Measurements from ENCODE around the gene SEPTIN7. TPM values are rescaled to one million over a fixed set of nuclear protein-coding genes. Genes with fewer than 3 reads are reported as not detected.

Gene SEPTIN7
- total RNA-seq, 1 experiment from 2014 or later, result 161 TPM

- TF ChIP-seq NFYB (CRISPR knock-in tag; conservative IDR thresholded peaks at IDR 0.05; ENCODE audit: low read depth) (no peak), ZBTB43 (CRISPR knock-in tag; IDR thresholded peaks at IDR 0.05) (no peak), ATF2 (CRISPR knock-in tag; IDR thresholded peaks at IDR 0.05; ENCODE audit: borderline replicate concordance, low read depth) (no peak), SMAD3 (CRISPR knock-in tag; IDR thresholded peaks at IDR 0.05; ENCODE audit: borderline replicate concordance) (no peak)
These were observed 19.6 kb upstream of the SEPTIN7 start (continued) for GRCh38 chr7:35781200-35781701.

- Mint-ChIP-seq H3K4me3 (no peak overlapping the region), H3K36me3 (no peaks in the 10 kb centered on the region), H3K27me3 (ENCODE audit: low read depth) (no peaks in the 10 kb centered on the region), H3K9me3 (no peaks in the 10 kb centered on the region), H3K27ac (no peak overlapping the region), H3K4me1 (no peaks in the 10 kb centered on the region)
- ChIA-PET CTCF (interaction anchor here (0.7 kb wide), 1 partner anchor 19 kb away, joined by 4 read pairs; the partner anchor contains the start of gene SEPTIN7), POLR2A (interaction anchor here (0.6 kb wide), 1 partner anchor 107 kb away, joined by 3 read pairs; no protein-coding TSS in a partner anchor)
- DNase-seq (ENCODE audit: low spot score) (no peak), ATAC-seq (no peak)
- no peak for TF ChIP-seq HMGA2 (CRISPR knock-in tag; IDR thresholded peaks at IDR 0.05)
- TF ChIP-seq ATF2 (CRISPR knock-in tag; IDR thresholded peaks at IDR 0.05; ENCODE audit: borderline replicate concordance, low read depth), result no peak
- TF ChIP-seq ZNF317 (CRISPR knock-in tag; IDR thresholded peaks at IDR 0.05; ENCODE audit: borderline replicate concordance, low read depth), result no peak
- TF ChIP-seq E2F1 (CRISPR knock-in tag; IDR thresholded peaks at IDR 0.05), result no peak
- no peak for TF ChIP-seq MXD4 (CRISPR knock-in tag; IDR thresholded peaks at IDR 0.05; ENCODE audit: borderline replicate concordance)
- no peak for TF ChIP-seq PREB (CRISPR knock-in tag; IDR thresholded peaks at IDR 0.05; ENCODE audit: borderline replicate concordance)
- TF ChIP-seq ERG (CRISPR knock-in tag; IDR thresholded peaks at IDR 0.05), result no peak
- TF ChIP-seq NFYB (CRISPR knock-in tag; conservative IDR thresholded peaks at IDR 0.05; ENCODE audit: low read depth), result no peak
These were observed 18.9 kb upstream of the SEPTIN7 start for GRCh38 chr7:35781767-35782515.

- ChIA-PET CTCF (no interaction called here), POLR2A (no interaction called here)
- Mint-ChIP-seq H3K27ac (no peak overlapping the region), H3K27me3 (ENCODE audit: low read depth) (no peaks in the 10 kb centered on the region), H3K4me3 (no peak overlapping the region), H3K9me3 (peaks cover 9% of the 10 kb centered on the region), H3K4me1 (peaks cover 7% of the 10 kb centered on the region), H3K36me3 (peaks cover 10% of the 10 kb centered on the region)
- ATAC-seq (no peak), DNase-seq (ENCODE audit: low spot score) (no peak)
- TF ChIP-seq ARID4B (CRISPR knock-in tag; IDR thresholded peaks at IDR 0.05; ENCODE audit: borderline replicate concordance) (no peak), ZNF425 (CRISPR knock-in tag; conservative IDR thresholded peaks at IDR 0.05) (no peak), MYBL2 (CRISPR knock-in tag; IDR thresholded peaks at IDR 0.05) (no peak), NFE2L1 (CRISPR knock-in tag; IDR thresholded peaks at IDR 0.05) (no peak)
These were observed 16.5 kb upstream of the SEPTIN7 start for GRCh38 chr7:35784332-35784731.
